K562 (cell line): ENCODE measurements around the gene CAPN12. TPM values are rescaled to one million over a fixed set of nuclear protein-coding genes. Genes with fewer than 3 reads are reported as not detected.

Experiments used
- CAMTA2 ChIP-seq: fragments of 250-450 bp; sonication (Bioruptor Pico); conservative IDR thresholded peaks from 2 replicates; pipeline ENCODE4 v1.5.1; 2022
- E2F1 ChIP-seq: sonication (generic); formaldehyde crosslinking; IDR thresholded peaks from 2 replicates; pipeline ENCODE4 v1.8.1; 2023; ENCODE audit warnings: mild to moderate bottlenecking, missing genetic modification reagents, moderate library complexity
- ELF2 ChIP-seq: fragments of 250-450 bp; sonication (Bioruptor Pico); IDR thresholded peaks from 2 replicates; pipeline ENCODE4 v1.5.0; 2021; ENCODE audit warnings: mild to moderate bottlenecking
- JUNB ChIP-seq: fragments of 450-650 bp; formaldehyde crosslinking; conservative IDR thresholded peaks from 2 replicates; pipeline ENCODE4 v1.4.0; 2020; ENCODE audit warnings: mild to moderate bottlenecking
- LCOR ChIP-seq: sonication (generic); formaldehyde crosslinking; IDR thresholded peaks from 2 replicates; pipeline ENCODE4 v1.8.0; 2022; ENCODE audit warnings: mild to moderate bottlenecking, missing genetic modification reagents
- MYBL2 ChIP-seq, 2 experiments: fragments of 450-650 bp in 1 of 2; sonication (generic) in 1 of 2; formaldehyde crosslinking in 1 of 2; IDR thresholded peaks; 2 replicates each; pipeline versions ENCODE4 v1.6.1 to v1.8.1; 2017 to 2022; ENCODE audit warnings: borderline replicate concordance in 1 of 2, inconsistent platforms in 1 of 2, low read depth in 1 of 2, mild to moderate bottlenecking in 1 of 2, missing genetic modification reagents in 1 of 2, moderate library complexity in 1 of 2
- PATZ1 ChIP-seq: fragments of 250-450 bp; sonication (Bioruptor Pico); IDR thresholded peaks from 2 replicates; pipeline ENCODE4 v1.5.0; 2020; ENCODE audit warnings: mild to moderate bottlenecking, borderline replicate concordance
- PPARD ChIP-seq: fragments of 250-450 bp; sonication (Bioruptor Pico); IDR thresholded peaks from 2 replicates; pipeline ENCODE4 v1.8.0; 2022; ENCODE audit warnings: inconsistent platforms, mild to moderate bottlenecking, moderate library complexity
- SRSF1 ChIP-seq: fragments of 200-400 bp; formaldehyde crosslinking; IDR thresholded peaks from 2 replicates; pipeline ENCODE4 v1.6.1; 2017; ENCODE audit warnings: mild to moderate bottlenecking, low read depth, low read length, moderate library complexity
- ZC3H11A ChIP-seq: IDR thresholded peaks from 2 replicates; pipeline ENCODE4 v1.6.1; 2012; ENCODE audit warnings: low read depth, low read length, improper control_type of control experiment
- polyA plus RNA-seq, 8 experiments: library from polyadenylated mRNA; depleted of rRNA in 4 of 8; stranded (reverse) in 5 of 8; unstranded in 3 of 8; fragments of >200 nt; fragmentation: Nextera tagmentation in 2 of 8; fragmentation: Illumina TruSeq in 1 of 8; extraction: Ambion mirVana in 2 of 8; extraction: Trizol in 1 of 8; gene quantifications; 2 replicates each; pipeline versions ENCODE4 v1.2.1 to v1.2.3, GENCODE V29; 2011 to 2014; ENCODE audit warnings: inconsistent platforms in 1 of 8, missing spikeins in 1 of 8
- total RNA-seq, 7 experiments: library from RNA; depleted of rRNA in 6 of 7; stranded (reverse); fragments of >200 nt in 6 of 7; fragmentation: Illumina TruSeq in 2 of 7; extraction: Trizol in 2 of 7; gene quantifications; 2 replicates each; pipeline versions ENCODE4 v1.2.1 to v1.2.3, GENCODE V29; 2011 to 2021; ENCODE audit warnings: low replicate concordance in 1 of 7
- TF ChIP-seq, protein P1 (sequence below), 2 experiments: fragments of 450-650 bp in 1 of 2; IDR thresholded peaks; 2 replicates each; pipeline ENCODE4 v1.6.1; 2011 to 2017; ENCODE audit warnings: low read depth in 2 of 2, antibody characterized with exemption in 1 of 2, borderline replicate concordance in 1 of 2, low read length in 1 of 2, mild to moderate bottlenecking in 1 of 2, mixed read lengths in 1 of 2; ENCODE audit not compliant: control insufficient read depth in 1 of 2
- TF ChIP-seq, protein P2 (sequence below): fragments of 450-650 bp; formaldehyde crosslinking; IDR thresholded peaks from 2 replicates; pipeline ENCODE4 v1.4.0; 2020; ENCODE audit warnings: mild to moderate bottlenecking, moderate library complexity
- TF ChIP-seq, protein P3 (sequence below), 2 experiments: fragments of 450-650 bp; IDR thresholded peaks; 2 replicates each; pipeline ENCODE4 v1.6.1; 2018; ENCODE audit warnings: mild to moderate bottlenecking in 2 of 2, low read depth in 1 of 2; ENCODE audit not compliant: partially characterized antibody in 2 of 2

CAPN12 gene
- total and polyA plus RNA-seq, 9 of the 15 experiments (the other 6 are each of a cell fraction or from before 2014, with no cell fraction given), result 0.83 to 7.0 (median 1.6) TPM

DNA sequence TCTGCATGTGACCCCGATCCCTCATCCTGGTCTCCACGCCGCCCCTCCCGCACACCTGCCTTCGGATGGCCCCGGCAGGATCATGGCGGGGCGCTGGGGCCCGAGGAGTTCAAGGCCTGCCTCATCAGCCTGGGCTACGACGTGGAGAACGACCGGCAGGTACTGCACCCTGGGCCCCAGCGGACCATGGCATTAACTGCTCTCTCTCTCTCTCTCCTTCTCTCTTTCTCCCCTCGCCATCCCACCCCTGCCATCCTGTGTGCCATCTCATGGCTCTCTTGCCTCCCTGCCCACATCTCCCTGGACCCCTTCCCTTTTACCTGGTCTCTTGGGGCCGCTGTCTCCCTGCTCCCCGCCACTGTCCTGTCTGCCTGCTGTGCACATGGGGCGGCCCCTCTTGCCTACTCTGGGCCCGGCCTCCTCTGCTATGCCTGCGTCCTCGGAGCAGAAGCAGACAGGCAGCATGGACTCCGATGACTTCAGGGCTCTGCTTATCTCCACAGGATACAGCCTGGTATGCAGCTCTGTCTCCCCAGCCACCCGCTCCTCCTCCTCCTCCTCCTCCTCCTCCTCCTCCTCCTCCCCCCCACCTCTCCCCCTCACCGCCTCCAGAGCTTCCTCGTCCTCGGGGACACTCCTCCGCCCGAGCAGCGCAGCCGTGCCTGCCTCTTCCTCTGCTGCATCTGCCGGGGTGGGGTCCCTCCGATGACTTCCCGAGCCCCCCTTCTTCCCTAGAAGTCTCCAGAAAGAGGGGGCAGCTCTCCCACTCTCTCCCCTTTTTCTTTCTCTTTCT is 16.2 kb downstream of the CAPN12 start (continued):
- TF ChIP-seq, protein P1, sequence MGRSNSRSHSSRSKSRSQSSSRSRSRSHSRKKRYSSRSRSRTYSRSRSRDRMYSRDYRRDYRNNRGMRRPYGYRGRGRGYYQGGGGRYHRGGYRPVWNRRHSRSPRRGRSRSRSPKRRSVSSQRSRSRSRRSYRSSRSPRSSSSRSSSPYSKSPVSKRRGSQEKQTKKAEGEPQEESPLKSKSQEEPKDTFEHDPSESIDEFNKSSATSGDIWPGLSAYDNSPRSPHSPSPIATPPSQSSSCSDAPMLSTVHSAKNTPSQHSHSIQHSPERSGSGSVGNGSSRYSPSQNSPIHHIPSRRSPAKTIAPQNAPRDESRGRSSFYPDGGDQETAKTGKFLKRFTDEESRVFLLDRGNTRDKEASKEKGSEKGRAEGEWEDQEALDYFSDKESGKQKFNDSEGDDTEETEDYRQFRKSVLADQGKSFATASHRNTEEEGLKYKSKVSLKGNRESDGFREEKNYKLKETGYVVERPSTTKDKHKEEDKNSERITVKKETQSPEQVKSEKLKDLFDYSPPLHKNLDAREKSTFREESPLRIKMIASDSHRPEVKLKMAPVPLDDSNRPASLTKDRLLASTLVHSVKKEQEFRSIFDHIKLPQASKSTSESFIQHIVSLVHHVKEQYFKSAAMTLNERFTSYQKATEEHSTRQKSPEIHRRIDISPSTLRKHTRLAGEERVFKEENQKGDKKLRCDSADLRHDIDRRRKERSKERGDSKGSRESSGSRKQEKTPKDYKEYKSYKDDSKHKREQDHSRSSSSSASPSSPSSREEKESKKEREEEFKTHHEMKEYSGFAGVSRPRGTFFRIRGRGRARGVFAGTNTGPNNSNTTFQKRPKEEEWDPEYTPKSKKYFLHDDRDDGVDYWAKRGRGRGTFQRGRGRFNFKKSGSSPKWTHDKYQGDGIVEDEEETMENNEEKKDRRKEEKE (IDR thresholded peaks at IDR 0.05; ENCODE audit: borderline replicate concordance in 1 of 2, control insufficient read depth in 1 of 2, low read depth in 2 of 2, low read length in 1 of 2), result no peak
- TF ChIP-seq E2F1 (CRISPR knock-in tag) (no peak), JUNB (no peak), SRSF1 (no peak), MYBL2 (IDR thresholded peaks at IDR 0.05; ENCODE audit: low read depth) (no peak), MYBL2 (CRISPR knock-in tag; IDR thresholded peaks at IDR 0.05; ENCODE audit: borderline replicate concordance) (no peak), PPARD (CRISPR knock-in tag) (no peak), LCOR (CRISPR knock-in tag) (no peak), CAMTA2 (CRISPR knock-in tag) (no peak), ELF2 (CRISPR knock-in tag) (no peak), ZC3H11A (no peak), PATZ1 (CRISPR knock-in tag) (no peak)
- TF ChIP-seq, protein P2, sequence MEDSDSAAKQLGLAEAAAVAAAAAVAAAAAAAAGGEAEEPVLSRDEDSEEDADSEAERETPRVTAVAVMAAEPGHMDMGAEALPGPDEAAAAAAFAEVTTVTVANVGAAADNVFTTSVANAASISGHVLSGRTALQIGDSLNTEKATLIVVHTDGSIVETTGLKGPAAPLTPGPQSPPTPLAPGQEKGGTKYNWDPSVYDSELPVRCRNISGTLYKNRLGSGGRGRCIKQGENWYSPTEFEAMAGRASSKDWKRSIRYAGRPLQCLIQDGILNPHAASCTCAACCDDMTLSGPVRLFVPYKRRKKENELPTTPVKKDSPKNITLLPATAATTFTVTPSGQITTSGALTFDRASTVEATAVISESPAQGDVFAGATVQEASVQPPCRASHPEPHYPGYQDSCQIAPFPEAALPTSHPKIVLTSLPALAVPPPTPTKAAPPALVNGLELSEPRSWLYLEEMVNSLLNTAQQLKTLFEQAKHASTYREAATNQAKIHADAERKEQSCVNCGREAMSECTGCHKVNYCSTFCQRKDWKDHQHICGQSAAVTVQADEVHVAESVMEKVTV (CRISPR knock-in tag), result no peak
- TF ChIP-seq, protein P3, sequence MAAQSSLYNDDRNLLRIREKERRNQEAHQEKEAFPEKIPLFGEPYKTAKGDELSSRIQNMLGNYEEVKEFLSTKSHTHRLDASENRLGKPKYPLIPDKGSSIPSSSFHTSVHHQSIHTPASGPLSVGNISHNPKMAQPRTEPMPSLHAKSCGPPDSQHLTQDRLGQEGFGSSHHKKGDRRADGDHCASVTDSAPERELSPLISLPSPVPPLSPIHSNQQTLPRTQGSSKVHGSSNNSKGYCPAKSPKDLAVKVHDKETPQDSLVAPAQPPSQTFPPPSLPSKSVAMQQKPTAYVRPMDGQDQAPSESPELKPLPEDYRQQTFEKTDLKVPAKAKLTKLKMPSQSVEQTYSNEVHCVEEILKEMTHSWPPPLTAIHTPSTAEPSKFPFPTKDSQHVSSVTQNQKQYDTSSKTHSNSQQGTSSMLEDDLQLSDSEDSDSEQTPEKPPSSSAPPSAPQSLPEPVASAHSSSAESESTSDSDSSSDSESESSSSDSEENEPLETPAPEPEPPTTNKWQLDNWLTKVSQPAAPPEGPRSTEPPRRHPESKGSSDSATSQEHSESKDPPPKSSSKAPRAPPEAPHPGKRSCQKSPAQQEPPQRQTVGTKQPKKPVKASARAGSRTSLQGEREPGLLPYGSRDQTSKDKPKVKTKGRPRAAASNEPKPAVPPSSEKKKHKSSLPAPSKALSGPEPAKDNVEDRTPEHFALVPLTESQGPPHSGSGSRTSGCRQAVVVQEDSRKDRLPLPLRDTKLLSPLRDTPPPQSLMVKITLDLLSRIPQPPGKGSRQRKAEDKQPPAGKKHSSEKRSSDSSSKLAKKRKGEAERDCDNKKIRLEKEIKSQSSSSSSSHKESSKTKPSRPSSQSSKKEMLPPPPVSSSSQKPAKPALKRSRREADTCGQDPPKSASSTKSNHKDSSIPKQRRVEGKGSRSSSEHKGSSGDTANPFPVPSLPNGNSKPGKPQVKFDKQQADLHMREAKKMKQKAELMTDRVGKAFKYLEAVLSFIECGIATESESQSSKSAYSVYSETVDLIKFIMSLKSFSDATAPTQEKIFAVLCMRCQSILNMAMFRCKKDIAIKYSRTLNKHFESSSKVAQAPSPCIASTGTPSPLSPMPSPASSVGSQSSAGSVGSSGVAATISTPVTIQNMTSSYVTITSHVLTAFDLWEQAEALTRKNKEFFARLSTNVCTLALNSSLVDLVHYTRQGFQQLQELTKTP (IDR thresholded peaks at IDR 0.05; ENCODE audit: low read depth in 1 of 2, partially characterized antibody in 2 of 2), result no peak
